Activated B cell treated with CpG ODN at 0.5 μM for 24 hours (primary cell): ENCODE data around the gene NID2. TPM values are rescaled to one million over a fixed set of nuclear protein-coding genes. Genes with fewer than 3 reads are reported as not detected.

ENCODE experiments used
- ATAC-seq: fragments of 200-7000 bp; cut with Tn5 transposase; one replicate; pipeline ENCODE4 v1.10.0; 2021; ENCODE audit warnings: low read depth, mild to moderate bottlenecking, moderate library complexity
- CTCF ChIA-PET: fragments of 350-600 bp; sonication (Branson Sonifier 250); formaldehyde crosslinking; loops from one replicate; lab custom pipeline; 2021; ENCODE audit warnings: antibody characterized with exemption; lab: Charles Lee
- POLR2A ChIA-PET: fragments of 350-600 bp; sonication (Branson Sonifier 250); formaldehyde crosslinking; loops from one replicate; lab custom pipeline; 2021; ENCODE audit warnings: antibody characterized with exemption; lab: Charles Lee
- DNase-seq: peaks from one replicate; pipeline ENCODE4 v3.0.0; 2022
- H3K27ac Mint-ChIP-seq: one replicate; pipeline ENCODE4 v1.8.0; 2020; ENCODE audit warnings: mixed read lengths
- H3K27me3 Mint-ChIP-seq: one replicate; pipeline ENCODE4 v1.8.0; 2021; ENCODE audit warnings: mixed read lengths
- H3K36me3 Mint-ChIP-seq: one replicate; pipeline ENCODE4 v1.8.0; 2021; ENCODE audit warnings: low read depth, mixed read lengths
- H3K4me1 Mint-ChIP-seq: one replicate; pipeline ENCODE4 v1.8.0; 2021; ENCODE audit warnings: mixed read lengths
- H3K4me3 Mint-ChIP-seq: one replicate; pipeline ENCODE4 v1.8.0; 2020; ENCODE audit warnings: mild to moderate bottlenecking, mixed read lengths
- H3K9me3 Mint-ChIP-seq: one replicate; pipeline ENCODE4 v1.8.0; 2020; ENCODE audit warnings: mixed read lengths
- CTCF ChIP-seq: fragments of 200-600 bp; IDR thresholded peaks from one replicate; pipeline ENCODE4 v1.8.0; 2022; ENCODE audit warnings: antibody characterized with exemption, mild to moderate bottlenecking
- intact Hi-C: fragments of 100-400 bp; cut with micrococcal nuclease; formaldehyde crosslinking; loops from one replicate; pipeline ENCODE4 v1.15.1; 2024
- total RNA-seq: library from RNA; stranded (reverse); gene quantifications from 2 replicates; pipeline ENCODE4 v1.2.3, GENCODE V29; 2022

Gene NID2
- total RNA-seq, 1 donor from 2014 or later: not detected

DNA sequence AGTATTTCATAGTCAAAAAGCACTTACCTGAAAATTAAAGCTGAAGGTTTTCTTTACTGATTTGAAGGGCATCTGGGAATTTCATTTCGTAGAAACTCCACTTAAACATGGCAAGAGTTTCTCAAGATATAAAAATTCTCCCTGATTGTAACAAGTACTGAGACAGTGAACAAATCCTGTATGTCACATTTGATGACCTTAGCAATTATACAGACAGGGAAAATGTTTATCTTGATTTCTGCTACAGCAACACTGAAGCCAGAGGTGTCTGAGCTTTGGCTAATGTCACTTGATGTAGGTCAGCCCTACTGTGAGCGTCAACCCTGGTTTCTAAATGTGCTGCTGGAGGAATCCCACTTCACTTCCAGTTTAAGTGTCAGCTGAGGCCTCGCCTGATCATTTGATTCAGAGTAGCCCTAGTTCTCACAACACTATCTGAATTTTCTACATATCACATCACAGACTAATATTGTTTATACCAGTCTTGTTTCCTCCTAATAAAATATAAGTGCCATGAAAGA, 58.6 kb downstream of the NID2 start:
- H3K4me1 Mint-ChIP-seq: no peaks in the 10 kb centered on the region
- ATAC-seq (no peak), DNase-seq (no peak)
- intact Hi-C loops: no loop called here
- H3K4me3 Mint-ChIP-seq: no peak overlapping the region
- ChIA-PET POLR2A (no interaction called here), CTCF (no interaction called here)
- no peak overlapping the region for H3K27ac Mint-ChIP-seq
- TF ChIP-seq CTCF: no peak
- no peaks in the 10 kb centered on the region for H3K9me3 Mint-ChIP-seq
- H3K36me3 Mint-ChIP-seq: peaks cover 60% of the 10 kb centered on the region
- no peaks in the 10 kb centered on the region for H3K27me3 Mint-ChIP-seq

DNA sequence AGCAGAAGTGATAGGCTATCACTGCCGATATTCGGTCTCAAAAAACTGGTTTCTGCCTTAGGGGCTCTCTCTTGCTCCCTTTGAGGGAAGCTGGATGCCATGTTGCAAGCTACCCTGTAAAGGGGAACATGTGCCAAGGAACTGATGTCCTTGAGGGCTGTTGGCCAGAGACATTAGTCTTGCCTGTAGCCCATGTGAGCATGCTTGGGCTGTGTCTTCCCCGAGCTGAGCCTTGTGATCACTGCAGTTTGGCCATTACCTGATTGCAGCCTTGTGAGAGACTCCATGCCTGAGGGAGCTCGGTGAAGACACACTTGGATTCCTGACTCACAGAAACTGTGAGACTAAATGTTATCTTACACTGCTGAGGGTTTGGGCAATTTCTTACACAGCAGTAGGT, 60.7 kb downstream of the NID2 start:
- H3K27ac Mint-ChIP-seq: no peak overlapping the region
- ChIA-PET CTCF (interaction anchor here (1.4 kb wide), 1 partner anchor 13 kb away, joined by 3 read pairs; no protein-coding TSS in a partner anchor), POLR2A (no interaction called here)
- no peak for TF ChIP-seq CTCF
- no peak overlapping the region for H3K4me3 Mint-ChIP-seq
- DNase-seq: no peak
- intact Hi-C loops: no loop called here
- H3K9me3 Mint-ChIP-seq: no peaks in the 10 kb centered on the region
- H3K4me1 Mint-ChIP-seq: peaks cover 3% of the 10 kb centered on the region
- no peak for ATAC-seq
- no peaks in the 10 kb centered on the region for H3K27me3 Mint-ChIP-seq
- peaks cover 81% of the 10 kb centered on the region for H3K36me3 Mint-ChIP-seq

- CTCF ChIA-PET: interaction anchor here (1.4 kb wide), 1 partner anchor 13 kb away, joined by 4 read pairs; no protein-coding TSS in a partner anchor
- POLR2A ChIA-PET: no interaction called here
- H3K9me3 Mint-ChIP-seq: no peaks in the 10 kb centered on the region
- H3K36me3 Mint-ChIP-seq: peaks cover 86% of the 10 kb centered on the region
- no peak for DNase-seq
- TF ChIP-seq CTCF: no peak
- H3K4me1 Mint-ChIP-seq: peaks cover 3% of the 10 kb centered on the region
- H3K27ac Mint-ChIP-seq: no peak overlapping the region
- no peak overlapping the region for H3K4me3 Mint-ChIP-seq
- no peak for ATAC-seq
- intact Hi-C loops: no loop called here
- H3K27me3 Mint-ChIP-seq: no peaks in the 10 kb centered on the region
Observed at GRCh38 chr14:52007637-52008036, 61.2 kb downstream of the NID2 start.

- no peaks in the 10 kb centered on the region for H3K9me3 Mint-ChIP-seq
- CTCF ChIA-PET: interaction anchor here (1.4 kb wide), 1 partner anchor 13 kb away, joined by 4 read pairs; no protein-coding TSS in a partner anchor
- POLR2A ChIA-PET: no interaction called here
- no peak for ATAC-seq
- no peak overlapping the region for H3K4me3 Mint-ChIP-seq
- peaks cover 3% of the 10 kb centered on the region for H3K4me1 Mint-ChIP-seq
- intact Hi-C loops: no loop called here
- no peak for DNase-seq
- no peaks in the 10 kb centered on the region for H3K27me3 Mint-ChIP-seq
- peaks cover 88% of the 10 kb centered on the region for H3K36me3 Mint-ChIP-seq
- no peak overlapping the region for H3K27ac Mint-ChIP-seq
- no peak for TF ChIP-seq CTCF
Observed at GRCh38 chr14:52007211-52007610, 61.6 kb downstream of the NID2 start.

DNA sequence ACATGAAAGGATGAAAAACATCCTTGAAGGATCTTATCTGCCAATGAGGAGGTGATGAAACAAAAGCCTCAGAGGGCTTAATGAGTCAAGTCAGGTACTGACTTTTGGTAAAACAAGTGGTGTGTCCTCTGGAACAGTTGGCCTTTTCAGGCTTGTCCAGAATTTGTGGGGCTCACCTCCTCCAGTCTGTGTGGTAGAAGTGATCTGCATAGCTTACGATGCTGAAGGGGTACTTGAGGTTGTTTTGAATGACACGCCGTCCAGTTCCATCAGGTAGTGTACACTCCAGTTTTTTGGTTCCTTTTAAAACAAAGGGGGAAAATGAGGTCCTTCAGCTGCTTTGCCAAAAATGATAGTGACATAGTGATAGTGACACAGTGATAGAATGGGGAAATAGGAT, 62.5 kb downstream of the NID2 start:
- Mint-ChIP-seq H3K27me3 (no peaks in the 10 kb centered on the region), H3K4me1 (peaks cover 3% of the 10 kb centered on the region), H3K27ac (no peak overlapping the region), H3K9me3 (no peaks in the 10 kb centered on the region), H3K36me3 (peaks cover 91% of the 10 kb centered on the region), H3K4me3 (no peak overlapping the region)
- ChIA-PET POLR2A (no interaction called here), CTCF (interaction anchor here (1.4 kb wide), 1 partner anchor 12 kb away, joined by 4 read pairs; no protein-coding TSS in a partner anchor)
- no peak for TF ChIP-seq CTCF
- DNase-seq (no peak), ATAC-seq (no peak)
- intact Hi-C loops: no loop called here
